DLD1 (cell line): Measurements from ENCODE around the gene UBE2I.

Source experiments
- in situ Hi-C: cut with HindIII; loops from 2 replicates; pipeline ENCODE4 v1.10.0; 2017; ENCODE audit warnings: low sequenced_read_pairs

Gene UBE2I

DNA sequence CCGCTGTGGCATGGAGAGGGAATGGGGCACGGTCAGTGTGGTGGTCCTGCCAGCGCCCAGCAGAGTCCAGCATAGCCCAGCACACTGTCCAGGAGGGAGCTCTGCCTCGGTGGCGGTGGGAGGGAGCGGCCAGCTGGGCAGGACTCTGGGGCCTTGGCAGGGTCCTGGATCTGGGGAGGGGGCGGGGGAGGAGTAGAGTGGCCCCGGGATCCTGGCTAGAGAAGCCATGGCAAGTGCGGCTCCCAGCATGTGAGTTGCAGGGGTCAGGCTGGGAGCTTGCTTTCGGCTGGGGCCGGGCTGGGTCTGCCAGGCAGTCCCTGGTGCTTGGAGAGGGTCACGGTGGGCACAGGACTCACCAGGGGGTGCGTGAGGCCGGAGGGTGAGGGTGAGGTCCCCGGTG lies 46.2 kb downstream of the UBE2I start:
- in situ Hi-C loops, result no loop called here

DNA sequence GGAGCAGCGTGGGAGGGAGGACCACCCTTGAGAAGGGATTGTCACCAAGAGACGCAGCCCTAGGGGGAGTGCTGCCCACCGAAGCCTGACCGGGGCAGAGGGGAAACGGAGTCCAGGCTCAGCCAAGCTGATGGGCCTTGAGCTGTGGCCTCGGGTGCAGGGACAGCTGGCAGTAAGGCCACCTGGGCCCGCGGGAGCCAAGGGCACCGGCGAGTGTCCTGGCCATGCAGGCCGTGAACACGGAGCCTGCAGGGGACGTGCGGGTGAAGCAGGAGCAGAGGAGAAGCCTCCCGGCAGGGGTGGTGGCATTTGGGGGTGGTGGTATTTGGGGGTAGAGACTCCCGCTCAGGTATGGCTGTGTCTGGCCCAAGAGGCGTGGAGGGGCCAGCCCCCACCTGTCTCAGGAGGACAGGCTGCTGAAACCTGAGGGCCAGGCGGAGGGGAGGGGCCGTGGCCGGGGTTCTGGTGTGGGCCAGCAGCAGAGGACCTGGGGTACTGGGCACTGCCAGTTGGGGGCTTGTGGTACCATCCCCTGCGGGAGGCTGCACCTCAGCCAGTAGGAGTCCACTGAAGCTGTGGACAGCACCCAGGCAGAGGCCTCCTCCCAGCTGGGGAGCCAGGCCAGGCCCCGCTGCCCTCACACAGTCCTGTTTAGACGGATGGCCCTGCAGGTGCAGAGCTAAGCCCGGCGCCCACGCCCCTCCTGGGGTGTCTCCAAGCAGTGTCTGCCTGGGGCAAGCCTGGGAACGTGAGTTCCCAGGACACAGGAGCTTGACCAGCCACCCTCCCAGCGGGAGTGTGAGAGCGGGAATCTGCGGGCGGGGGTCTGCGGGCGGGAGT lies 46.8 kb downstream of the UBE2I start:
- in situ Hi-C loops, result no loop called here

DNA sequence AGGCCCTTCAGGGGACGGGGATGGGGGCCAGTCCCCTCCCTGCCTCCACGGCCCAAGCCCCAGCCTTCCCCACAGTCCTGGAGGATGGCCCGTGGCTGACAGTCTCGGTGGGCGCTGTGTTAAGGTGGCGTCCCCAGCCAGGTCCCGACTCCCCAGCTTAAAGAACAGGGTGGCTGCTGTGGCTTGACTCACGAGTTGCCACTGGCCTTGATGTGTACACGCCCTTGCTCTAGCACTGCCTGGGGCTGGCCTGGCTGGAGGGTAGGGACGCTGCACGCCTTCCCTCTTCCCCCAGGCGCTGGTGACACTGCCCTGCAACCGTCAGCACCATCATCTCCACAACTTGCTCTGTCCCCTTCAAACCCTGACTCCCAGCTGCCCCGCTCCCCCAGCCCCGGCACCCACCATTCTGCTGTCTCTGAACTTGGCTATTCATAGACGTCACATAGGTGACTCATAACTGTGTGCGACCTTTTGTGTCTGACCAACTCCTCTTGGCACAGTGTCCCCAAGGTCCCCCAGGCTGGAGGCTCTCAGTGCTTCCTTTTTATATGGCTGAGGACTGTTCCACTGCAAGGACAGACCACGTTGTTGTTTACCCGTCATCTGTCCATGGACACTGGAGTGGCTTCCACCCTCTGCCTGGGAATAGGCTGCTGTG lies 48.6 kb downstream of the UBE2I start:
- in situ Hi-C loops, result no loop called here

DNA sequence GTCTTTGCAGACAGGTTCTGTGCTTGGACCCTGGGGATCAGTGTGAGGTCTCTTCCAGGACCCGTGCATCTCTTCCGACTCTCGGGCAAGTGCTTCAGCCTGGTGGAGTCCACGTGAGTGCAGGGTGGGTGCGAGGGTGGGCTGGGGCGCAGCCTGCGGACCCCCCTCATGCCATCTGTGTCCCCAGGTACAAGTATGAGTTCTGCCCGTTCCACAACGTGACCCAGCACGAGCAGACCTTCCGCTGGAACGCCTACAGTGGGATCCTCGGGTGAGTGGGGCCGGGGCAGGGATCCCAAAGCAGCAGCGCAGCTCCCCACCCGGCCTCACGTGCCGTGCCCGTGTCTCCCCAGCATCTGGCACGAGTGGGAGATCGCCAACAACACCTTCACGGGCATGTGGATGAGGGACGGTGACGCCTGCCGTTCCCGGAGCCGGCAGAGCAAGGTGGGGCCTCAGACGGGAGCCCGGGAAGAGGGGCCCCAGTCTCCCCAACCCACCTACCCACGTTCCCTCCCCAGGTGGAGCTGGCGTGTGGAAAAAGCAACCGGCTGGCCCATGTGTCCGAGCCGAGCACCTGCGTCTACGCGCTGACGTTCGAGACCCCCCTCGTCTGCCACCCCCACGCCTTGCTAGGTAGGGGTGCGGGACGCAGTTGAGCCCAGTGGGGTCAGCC lies 52.4 kb downstream of the UBE2I start:
- in situ Hi-C loops, result no loop called here

DNA sequence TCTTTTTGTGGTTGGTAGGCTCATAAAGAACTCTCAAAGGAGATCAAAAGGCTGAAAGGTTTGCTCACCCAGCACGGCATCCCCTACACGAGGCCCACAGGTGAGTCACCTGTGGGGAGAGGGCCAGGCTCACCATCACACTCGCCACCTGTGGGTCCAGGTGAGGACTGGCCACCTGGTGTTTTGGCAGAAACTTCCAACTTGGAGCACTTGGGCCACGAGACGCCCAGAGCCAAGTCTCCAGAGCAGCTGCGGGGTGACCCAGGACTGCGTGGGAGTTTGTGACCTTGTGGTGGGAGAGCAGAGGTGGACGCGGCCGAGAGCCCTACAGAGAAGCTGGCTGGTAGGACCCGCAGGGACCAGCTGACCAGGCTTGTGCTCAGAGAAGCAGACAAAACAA lies 53.4 kb downstream of the UBE2I start:
- in situ Hi-C loops, result no loop called here

DNA sequence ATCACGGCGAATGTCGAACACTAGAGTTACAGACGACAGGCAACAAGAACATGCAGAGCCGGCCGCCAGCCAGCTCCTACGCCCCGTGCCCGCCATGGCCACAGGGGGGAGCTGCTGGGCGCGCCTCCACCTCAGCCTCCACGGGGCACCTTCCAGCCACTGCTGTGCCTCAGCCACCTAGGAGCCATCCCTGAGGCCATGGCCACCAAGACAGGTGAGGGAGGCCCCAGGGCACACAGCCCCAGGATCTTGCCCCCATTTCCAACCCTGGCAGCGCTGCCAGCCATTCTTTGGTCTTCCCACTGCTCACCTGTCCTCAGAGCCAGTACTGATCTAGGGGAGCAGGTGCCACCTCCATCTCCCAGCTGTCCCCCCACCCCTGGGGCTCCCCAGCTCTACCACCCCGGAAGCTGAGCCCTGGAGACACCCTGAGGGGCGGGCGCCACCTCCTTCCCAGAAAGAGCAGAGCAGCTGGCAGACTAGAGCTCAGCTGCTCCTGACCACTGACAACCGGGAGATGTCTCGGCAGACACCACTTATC lies 54.1 kb downstream of the UBE2I start:
- in situ Hi-C loops, result no loop called here

DNA sequence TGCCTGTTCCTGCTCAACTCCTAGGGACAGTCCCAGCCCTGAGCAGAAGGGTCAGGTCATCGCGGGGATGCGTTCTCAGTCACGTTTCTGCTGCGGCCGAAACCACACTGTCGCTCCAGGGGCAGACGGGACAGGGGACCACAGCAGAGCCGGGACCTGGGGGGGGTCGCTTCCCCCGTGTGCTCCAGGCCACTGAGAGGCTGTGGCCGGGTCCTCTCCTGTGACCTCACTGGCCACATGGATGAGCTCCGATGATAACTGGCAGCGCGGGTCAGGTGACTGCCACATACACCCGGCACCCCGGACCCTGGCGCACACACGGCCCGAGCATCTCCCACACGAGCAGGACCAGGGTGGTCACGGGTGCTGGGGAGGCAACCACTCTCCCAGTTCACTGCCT lies 55.1 kb downstream of the UBE2I start:
- in situ Hi-C loops, result no loop called here

DNA sequence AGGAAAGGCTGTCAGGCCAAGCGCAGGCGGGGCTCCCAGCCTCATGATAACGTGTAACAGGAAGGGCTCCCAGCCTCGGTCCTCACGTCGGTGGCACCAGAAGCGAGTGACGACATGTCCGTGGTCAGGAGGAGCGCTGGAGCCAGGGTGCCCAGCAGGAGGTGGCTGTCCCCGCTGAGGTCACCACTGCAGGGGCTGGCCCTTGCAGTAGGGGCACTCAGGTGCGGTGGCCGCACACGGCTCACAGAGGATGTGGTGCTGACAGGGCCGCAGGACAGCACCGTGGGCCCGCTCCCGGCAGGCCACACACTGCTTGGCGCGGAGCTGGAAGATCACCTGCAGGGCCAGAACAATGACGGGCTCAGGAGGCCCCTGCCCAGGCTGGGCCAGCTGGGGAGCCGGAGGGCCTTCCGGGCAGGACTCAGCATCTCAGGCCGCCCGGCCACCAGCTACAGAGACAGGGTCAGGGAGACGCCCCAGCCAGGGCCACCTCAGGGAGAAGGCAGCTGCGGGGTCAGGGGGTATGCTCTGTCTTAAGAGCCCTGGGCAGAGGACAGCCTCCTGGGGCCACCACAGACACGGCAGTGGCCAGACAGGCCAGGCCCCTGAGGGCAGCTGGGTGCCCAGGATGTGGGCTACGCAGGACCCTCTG lies 56.8 kb downstream of the UBE2I start:
- in situ Hi-C loops, result no loop called here

DNA sequence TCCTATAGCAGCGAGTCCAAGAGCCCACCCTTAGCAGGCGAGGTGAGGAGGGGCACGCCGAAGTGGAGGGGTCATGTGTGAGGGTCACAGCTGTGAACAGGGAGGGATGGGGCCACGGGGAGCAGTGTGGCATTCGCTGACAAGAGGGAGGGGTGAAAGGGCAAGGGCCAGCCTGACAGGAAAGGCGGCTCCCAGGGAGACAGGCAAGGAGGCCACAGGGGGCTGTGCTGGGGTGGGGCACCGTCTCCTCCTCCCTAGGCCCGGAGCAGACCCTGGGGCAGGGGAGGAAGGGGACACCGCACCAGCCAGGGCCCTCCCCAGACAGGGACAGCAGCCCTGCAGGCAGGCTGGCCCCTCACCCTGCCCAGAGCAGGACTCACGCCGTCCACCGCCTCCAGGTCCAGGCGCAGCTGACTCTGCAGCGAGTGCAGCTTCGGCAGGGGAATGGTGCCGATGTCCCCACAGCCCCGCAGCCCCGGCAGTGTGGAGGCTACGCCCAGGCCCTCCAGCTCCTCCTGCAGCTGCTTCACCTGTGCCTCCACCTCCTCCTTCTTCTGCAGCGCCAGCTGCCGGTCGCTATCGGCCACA lies 57.4 kb downstream of the UBE2I start:
- in situ Hi-C loops, result no loop called here

DNA sequence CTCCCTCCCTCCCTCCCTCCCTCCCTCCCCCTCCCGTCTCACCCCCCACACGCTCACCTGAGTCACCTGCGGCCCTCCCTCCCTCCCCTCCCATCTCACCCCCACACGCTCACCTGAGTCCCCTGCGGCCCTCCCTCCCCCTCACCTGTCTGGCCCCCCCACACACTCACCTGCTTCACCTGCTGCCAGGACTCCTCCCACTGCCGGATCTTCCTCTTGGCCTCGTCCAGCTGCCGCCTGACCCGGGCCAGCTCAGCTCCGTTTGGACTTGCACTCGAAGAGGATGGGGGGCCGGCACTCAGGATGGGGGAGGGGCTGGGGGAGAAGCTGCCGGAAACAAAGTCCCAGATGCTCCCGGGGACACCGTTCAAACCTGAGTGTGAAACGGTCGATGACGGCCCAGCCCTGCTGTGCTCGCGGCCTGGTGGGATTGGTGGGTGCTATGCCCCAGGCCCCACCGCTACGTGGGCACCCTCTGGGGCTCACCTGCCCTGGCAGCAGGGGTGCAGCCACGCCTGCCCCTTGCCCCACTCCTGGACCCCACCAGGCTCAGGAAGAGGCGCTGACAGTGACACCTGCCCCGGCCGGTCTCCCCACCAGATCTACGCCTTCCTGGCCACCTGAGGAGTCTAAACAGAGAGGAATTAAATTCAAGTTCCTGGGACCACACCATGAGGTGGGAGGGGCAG lies 58.2 kb downstream of the UBE2I start:
- in situ Hi-C loops, result no loop called here

DNA sequence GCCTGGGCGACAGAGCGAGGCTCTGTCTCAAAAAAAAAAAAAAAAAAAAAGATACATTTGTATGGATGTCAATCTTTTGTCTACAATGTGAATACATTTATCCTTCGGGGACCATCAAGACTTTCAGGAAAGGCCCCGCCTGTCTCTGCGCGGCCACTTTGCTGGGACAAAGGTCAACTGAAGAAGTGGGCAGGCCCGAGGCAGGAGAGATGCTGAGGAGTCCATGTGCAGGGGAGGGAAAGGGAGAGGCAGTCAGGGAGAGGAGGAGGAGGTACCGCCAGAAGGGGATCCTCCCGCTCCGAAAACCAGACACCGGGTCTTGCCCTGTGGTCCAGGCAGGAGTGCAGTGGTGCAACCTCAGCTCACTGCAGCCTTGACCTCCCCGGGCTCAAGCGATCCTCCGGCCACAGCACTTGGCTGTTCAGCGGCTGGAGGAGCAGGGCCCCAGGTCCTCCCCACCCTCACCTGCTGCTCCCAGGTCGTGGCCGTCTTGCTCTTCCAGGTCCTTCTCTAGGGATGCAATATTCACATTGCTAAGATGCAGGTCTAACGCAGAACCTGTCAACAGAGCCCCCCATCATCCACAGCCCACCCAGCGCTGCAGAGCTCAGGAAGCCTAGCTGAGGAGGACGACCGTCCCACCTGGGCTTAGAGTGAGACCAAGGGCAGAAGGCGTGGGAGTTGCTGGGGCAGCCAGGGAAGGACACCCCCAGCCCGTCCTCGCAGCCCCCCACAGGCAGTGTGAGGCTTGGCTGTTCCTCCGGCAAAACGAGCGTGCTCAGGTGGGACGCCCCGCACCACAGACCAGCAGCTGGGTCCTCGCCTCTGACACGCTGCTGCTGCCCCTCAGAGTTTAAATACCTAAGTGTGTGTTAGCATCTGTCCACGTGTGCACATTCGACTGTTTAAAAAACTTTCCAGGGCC lies 61.9 kb downstream of the UBE2I start:
- in situ Hi-C loops, result no loop called here

DNA sequence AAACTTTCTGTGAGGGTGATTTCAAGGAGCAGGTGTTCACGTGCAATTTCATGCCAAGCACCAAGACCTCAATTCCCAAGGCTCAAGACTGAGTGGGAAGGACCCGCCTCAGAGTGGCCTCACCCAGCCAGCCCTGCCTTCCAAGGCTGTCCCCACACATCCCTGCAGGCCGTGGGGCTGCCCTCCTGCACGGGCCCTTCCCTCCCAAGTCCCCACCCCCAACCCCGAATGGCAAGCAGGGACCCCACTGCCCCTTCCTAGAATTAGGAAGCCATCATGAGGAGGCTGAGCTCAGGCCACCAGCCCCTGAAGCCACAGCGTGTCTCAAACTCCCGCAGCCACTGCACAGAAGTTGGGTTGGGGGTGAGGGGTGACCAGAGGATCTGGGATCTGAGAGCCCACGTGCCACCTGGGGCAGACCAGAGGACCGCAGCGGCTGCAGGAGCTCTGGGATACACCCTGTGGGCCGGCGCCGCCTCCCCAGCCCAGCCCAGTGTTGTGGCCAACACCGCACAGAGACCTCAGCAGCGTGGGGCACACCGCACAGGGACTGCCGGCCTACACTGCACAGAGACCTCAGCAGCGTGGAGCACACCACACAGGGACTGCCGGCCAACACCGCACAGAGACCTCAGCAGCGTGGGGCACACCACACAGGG lies 63.0 kb downstream of the UBE2I start:
- in situ Hi-C loops, result no loop called here

DNA sequence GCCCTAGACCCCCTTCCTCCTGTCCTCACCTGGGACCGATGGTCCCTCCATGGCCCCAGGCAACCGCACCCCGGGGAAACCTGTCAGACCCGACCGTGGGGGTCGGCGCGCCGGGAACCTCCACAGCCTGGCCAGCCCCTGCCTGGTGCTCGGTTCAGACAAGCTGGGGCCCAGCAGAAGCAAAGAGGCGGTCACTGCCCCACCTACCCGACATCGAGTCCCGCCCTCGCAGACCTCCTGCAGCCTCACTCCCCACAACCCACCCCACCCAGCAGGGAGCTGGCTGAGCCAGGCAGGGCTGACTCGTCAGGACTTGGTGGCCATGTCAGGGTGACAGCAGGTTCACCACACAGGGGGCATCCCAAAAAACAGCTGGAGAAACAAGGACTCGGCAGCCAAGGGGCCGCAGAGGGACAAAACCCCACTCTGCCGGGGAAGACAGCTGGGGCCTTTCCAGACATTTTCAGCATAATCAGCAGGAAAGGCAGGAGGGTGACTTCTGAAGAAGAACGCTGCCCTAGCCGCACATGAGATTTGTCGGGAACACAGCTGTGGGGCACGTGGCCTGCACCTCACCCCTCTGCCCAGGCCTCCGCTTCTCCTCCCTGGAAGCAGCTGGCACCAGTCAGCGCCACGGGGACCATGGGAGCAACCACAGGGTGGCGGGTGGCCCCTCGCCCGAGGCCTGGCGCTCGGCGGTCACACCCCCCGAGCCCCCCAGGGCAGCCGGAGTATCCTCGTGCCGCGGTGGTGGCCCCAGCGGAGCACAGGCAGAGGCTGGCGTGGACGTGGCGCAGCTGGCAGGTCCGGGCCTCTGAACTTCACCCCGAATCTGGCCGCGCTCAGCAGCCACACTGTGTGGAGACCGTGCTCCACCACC lies 65.2 kb downstream of the UBE2I start:
- in situ Hi-C loops, result no loop called here

DNA sequence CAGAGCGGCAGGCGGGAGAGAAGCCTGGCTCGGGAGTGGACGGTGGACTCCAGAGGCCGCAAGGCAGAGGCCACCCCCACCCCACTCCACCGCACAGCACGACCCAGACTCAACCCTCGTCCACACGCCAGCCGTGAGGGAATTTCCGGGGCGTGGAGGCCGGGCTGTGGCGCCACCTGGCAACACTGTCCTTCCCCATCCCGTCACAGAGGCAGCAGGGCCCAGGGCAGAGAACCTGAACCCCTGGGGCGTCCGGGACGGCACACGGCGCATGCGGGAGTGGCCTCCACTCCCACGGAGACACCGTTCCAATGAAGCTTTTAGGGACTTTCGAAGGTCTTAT lies 65.8 kb downstream of the UBE2I start:
- in situ Hi-C loops, result no loop called here

DNA sequence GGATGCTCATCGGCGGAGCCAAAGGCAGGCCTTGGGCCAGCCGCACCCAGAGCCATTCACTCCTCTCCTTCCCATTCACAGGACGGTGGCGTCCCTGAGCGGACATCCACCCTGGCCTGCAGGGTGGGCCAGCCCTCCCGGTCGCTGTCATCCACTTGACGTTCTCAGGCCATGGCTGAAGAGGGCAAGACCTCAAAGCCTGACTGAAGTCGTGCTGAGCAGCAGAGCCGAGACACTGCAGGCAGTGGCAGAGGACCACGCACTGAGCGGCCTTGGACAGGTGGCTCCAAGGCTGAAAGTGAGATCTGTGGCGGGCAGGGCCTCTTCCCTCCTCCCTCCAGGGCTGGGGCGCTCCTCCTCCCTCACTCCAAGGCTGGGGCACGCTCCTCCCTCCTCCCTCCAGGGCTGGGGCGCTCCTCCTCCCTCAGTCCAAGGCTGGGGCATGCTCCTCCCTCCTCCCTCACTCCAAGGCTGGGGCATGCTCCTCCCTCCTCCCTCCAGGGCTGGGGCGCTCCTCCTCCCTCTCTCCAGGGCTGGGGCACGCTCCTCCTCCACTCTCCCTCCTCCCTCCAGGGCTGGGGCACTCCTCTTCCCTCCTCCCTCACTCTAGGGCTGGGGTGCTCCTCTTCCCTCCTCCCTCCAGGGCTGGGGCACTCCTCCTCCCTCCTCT lies 66.4 kb downstream of the UBE2I start:
- in situ Hi-C loops, result no loop called here
